Right atrium auricular region (tissue), 2 donors: ENCODE results near the gene RDH14. TPM values are rescaled to one million over a fixed set of nuclear protein-coding genes. Genes with fewer than 3 reads are reported as not detected.

Experiments used
- DNase-seq: peaks from one replicate; pipeline ENCODE4 v3.0.0-alpha.2; 2019; ENCODE audit warnings: low spot score
- H3K27ac ChIP-seq, 2 donors: fragments of 200-600 bp; sonication (generic); 1 replicate in 1 of 2; 2 replicates in 1 of 2; pipeline ENCODE4 v1.5.1; 2016 to 2019
- H3K27me3 ChIP-seq, 2 donors: fragments of 200-600 bp; sonication (generic); one replicate each; pipeline versions ENCODE4 v1.5.1 to v1.6.0; 2017 to 2019
- H3K36me3 ChIP-seq: fragments of 200-600 bp; sonication (generic); one replicate; pipeline ENCODE4 v1.5.1; 2016
- H3K4me1 ChIP-seq, 2 donors: fragments of 200-600 bp; sonication (generic); one replicate each; pipeline versions ENCODE4 v1.5.1 to v1.6.0; 2017 to 2019
- H3K4me3 ChIP-seq, 2 donors: fragments of 200-600 bp; sonication (generic); 1 replicate in 1 of 2; 2 replicates in 1 of 2; pipeline ENCODE4 v1.5.1; 2017 to 2019; ENCODE audit warnings: mild to moderate bottlenecking in 1 of 2, moderate library complexity in 1 of 2
- H3K9me3 ChIP-seq, 2 donors: fragments of 200-600 bp; sonication (generic); one replicate each; pipeline ENCODE4 v1.5.1; 2019
- CTCF ChIP-seq, 2 donors: fragments of 200-600 bp; sonication (generic); IDR thresholded peaks; one replicate each; pipeline ENCODE4 v1.5.1; 2019; ENCODE audit warnings: antibody characterized with exemption in 2 of 2
- total RNA-seq, 2 donors: library from RNA; depleted of rRNA; stranded (reverse); fragments of >200 nt; gene quantifications; one replicate each; pipeline ENCODE4 v1.1.0, GENCODE V29; 2016

The RDH14 gene
- total RNA-seq, 2 donors from 2014 or later: 45.0 to 67.5 TPM

DNA sequence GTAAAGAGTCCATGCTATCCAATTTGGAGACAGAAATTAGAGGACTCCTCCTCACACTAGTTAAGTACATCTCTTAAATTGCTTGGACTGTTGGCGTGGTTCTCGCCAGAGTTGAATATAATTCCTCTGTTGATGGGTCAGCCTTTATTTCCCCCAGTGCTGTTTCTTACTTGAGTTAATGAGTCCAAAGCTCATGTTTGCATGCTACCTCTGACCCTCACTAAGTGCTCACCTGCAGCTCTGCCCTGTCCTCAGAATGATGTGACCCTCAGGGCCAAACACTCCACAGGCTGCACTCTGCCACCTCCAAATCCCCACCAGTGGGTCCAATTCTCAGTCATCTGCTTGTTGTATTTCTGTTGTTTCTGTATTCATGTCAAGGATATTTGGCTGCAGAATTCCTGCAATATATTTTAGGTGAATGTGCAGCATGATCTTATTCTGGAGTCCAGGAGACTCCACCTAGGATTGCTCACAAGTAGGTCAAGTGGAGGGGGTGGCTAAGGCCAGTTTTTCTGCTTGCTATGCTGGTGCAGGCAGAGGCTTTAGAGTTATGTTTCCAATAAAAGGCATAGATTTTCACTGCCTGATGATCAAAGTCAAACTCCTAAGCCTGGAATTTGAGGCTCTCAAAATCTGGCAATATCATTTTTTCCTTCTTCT, 37.8 kb downstream of the RDH14 start:
- TF ChIP-seq CTCF (IDR thresholded peaks at IDR 0.05): no peak
- Histone ChIP-seq H3K4me1 (peaks cover 0 to 57% of the 10 kb centered on the region in 2 donors), H3K36me3 (no peaks in the 10 kb centered on the region), H3K27me3 (no peaks in the 10 kb centered on the region), H3K27ac (peak overlapping the region in 1 of 2 donors; percentile 84), H3K9me3 (no peaks in the 10 kb centered on the region), H3K4me3 (no peak overlapping the region)
- no peak for DNase-seq

DNA sequence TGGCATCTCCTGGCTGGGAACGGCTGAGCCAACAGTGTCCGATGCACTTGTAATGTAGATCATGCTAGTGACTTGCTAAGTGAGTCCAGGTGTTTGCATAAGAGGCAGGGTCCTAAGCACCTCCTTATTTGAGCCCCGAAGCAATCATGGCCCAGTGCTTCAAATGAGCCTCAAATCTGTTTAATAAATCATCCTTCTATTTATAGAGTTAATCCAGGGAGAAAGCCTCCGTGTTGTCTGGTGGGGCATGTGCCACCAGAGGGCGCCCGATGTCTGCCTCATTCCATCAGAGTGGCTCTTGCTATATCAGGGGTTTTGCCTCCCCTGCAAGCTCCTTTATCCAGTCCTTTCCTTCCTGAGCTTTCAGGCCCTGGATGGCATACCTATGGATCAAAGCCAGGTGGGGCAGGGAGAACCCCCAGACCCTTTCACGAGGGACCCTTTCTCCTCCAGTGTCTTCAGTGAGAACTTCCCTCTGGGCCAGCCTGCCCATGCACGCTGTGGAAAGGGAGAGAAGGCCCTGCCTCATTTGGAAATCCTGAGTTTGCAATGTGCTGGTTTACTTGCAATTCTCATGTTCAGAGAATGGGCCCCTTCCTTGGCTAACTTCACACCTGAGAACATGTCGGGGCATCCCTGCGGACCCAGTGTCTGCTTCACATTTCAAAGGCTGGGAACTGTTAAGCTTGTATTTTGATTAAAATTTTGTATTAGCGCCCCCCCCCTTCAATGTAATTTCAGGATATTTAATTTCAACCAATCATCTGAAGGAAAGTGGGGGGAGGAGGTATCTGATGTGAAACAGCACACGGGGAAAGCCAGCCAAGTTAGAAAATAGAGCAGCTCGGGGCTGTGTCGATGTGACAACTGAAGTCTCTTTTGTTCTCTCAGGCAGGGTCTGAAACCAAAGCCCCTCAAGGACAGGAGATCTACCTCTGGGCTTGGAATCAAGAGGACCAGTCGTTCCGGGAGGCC, 39.7 kb downstream of the RDH14 start:
- Histone ChIP-seq H3K4me1 (peaks cover 0 to 41% of the 10 kb centered on the region in 2 donors), H3K4me3 (peak overlapping the region; percentile 27 to 31), H3K27me3 (no peaks in the 10 kb centered on the region), H3K27ac (peak overlapping the region; percentile 70 to 84), H3K9me3 (no peaks in the 10 kb centered on the region), H3K36me3 (no peaks in the 10 kb centered on the region)
- TF ChIP-seq CTCF (IDR thresholded peaks at IDR 0.05): peak; percentile 71 to 90
- DNase-seq: peak; percentile 95

- no peak for DNase-seq
- no peak for TF ChIP-seq CTCF (IDR thresholded peaks at IDR 0.05)
- Histone ChIP-seq H3K4me1 (peaks cover 0 to 43% of the 10 kb centered on the region in 2 donors), H3K27me3 (no peaks in the 10 kb centered on the region), H3K4me3 (no peak overlapping the region), H3K27ac (peak overlapping the region; percentile 70 to 84), H3K9me3 (no peaks in the 10 kb centered on the region), H3K36me3 (no peaks in the 10 kb centered on the region)
Measured at GRCh38 chr2:18519914-18520450, 40.5 kb downstream of the RDH14 start.

- Histone ChIP-seq H3K36me3 (no peaks in the 10 kb centered on the region), H3K4me1 (peaks cover 0 to 47% of the 10 kb centered on the region in 2 donors), H3K27ac (peak overlapping the region; percentile 49 to 74), H3K4me3 (no peak overlapping the region), H3K9me3 (no peaks in the 10 kb centered on the region), H3K27me3 (no peaks in the 10 kb centered on the region)
- DNase-seq: no peak
- no peak for TF ChIP-seq CTCF (IDR thresholded peaks at IDR 0.05)
Measured at GRCh38 chr2:18518116-18519111, 42.0 kb downstream of the RDH14 start.

DNA sequence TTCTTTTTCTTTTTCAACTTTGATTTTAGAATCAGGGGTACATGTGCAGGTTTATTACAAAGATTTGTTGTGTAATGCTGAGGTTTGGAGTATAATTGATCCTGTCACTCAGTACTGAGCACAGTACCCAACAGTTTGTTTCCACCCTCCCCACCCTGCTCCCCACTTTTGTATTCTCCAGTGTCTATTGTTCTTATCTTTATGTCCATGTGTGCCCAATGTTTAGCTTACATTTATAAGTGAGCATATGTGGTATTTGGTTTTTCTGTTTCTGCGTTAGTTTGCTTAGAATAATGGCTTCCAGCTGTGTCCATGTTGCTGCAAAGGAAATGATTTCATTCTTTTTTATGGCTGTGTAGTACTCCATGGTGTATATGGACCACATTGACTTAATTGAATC, 43.1 kb downstream of the RDH14 start:
- no peak for DNase-seq
- Histone ChIP-seq H3K9me3 (no peaks in the 10 kb centered on the region), H3K4me1 (peaks cover 0 to 42% of the 10 kb centered on the region in 2 donors), H3K27ac (no peak overlapping the region), H3K27me3 (no peaks in the 10 kb centered on the region), H3K4me3 (no peak overlapping the region), H3K36me3 (no peaks in the 10 kb centered on the region)
- TF ChIP-seq CTCF (IDR thresholded peaks at IDR 0.05): no peak
